ACC112 (cell line): Measurements from ENCODE around the gene FCF1.

Experiments used
- H2AFZ ChIP-seq: fragments of 200-600 bp; sonication (generic); one replicate; pipeline ENCODE4 v1.6.0; 2017; ENCODE audit warnings: antibody characterized with exemption, low read length; ENCODE audit not compliant: unreplicated experiment
- H3K27ac ChIP-seq: fragments of 200-600 bp; sonication (generic); 2 replicates; pipeline ENCODE4 v1.5.1; 2014; ENCODE audit warnings: low read depth, mild to moderate bottlenecking, antibody characterized with exemption, low read length, moderate library complexity
- H3K27me3 ChIP-seq: fragments of 200-600 bp; sonication (generic); 2 replicates; pipeline ENCODE4 v1.6.1; 2014; ENCODE audit warnings: mild to moderate bottlenecking, antibody characterized with exemption, low read length, moderate library complexity, mixed read lengths; ENCODE audit not compliant: insufficient read depth
- H3K36me3 ChIP-seq: fragments of 200-600 bp; sonication (generic); 2 replicates; pipeline ENCODE4 v1.6.1; 2016; ENCODE audit warnings: mild to moderate bottlenecking, antibody characterized with exemption, low read length, moderate library complexity, mixed read lengths; ENCODE audit not compliant: insufficient read depth
- H3K4me1 ChIP-seq: fragments of 200-600 bp; sonication (generic); one replicate; pipeline ENCODE4 v1.6.1; 2016; ENCODE audit warnings: low read length, mixed read lengths; ENCODE audit not compliant: insufficient read depth, unreplicated experiment, control insufficient read depth
- H3K4me3 ChIP-seq: fragments of 200-600 bp; sonication (generic); 2 replicates; pipeline ENCODE4 v1.5.1; 2014; ENCODE audit warnings: mild to moderate bottlenecking, low read depth, low read length
- H3K79me2 ChIP-seq: fragments of 200-600 bp; sonication (generic); one replicate; pipeline ENCODE4 v1.6.0; 2016; ENCODE audit warnings: low read length; ENCODE audit not compliant: control insufficient read depth, unreplicated experiment, insufficient read depth

The FCF1 gene, protein sequence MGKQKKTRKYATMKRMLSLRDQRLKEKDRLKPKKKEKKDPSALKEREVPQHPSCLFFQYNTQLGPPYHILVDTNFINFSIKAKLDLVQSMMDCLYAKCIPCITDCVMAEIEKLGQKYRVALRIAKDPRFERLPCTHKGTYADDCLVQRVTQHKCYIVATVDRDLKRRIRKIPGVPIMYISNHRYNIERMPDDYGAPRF

DNA sequence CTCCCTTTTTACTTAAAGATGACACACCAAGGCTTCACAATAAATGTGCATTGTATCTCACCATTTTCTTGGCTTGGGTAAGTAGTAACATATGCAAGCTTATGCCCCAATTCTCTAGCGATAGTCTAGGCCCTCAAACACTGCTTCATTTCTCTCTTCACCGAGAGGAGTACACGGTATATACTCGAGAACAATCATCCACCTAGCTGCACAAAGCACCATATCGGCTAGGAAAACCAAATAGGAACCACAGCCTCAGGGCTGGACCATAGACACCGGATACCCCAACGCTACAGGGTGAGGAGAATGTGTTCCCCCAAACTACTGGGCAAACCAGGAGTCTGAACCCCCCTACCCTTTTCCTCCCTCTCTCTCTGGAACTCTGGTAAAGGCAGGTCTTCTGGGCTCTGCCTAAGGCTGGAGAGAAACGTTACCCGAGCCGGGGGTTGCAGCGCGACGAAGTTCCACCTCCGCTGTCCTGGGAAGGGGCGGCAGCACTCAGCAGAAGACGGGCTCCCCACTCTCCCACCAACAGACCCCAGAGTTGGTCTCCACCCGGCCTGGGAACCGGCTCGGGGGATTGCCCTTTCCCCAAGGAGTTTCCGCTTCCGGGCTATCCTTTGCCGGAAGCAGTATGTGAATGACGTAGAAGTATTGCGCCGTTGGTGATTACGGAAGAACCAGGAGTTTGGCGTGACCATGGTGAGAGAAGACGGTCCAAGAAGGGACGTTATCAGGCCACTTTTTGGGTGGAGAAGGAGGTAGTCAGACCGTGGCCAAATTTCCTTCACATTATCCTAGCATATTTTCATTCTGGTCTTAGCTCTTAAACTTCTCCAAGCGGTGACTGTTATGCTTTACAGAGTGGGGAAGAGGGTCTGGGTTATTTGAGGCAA, at the start of gene FCF1, which contains the start of gene AREL1:
FCF1 (plus strand) TSS at position 646 of the 896 bp plus-strand sequence; CDS start at position 700, 54 bp downstream.
AREL1 (minus strand) TSS at position 582 of the 896 bp plus-strand sequence. CDS start 27,465 bp downstream, outside the sequence.
- peaks cover 65% of the 10 kb centered on the region for H3K79me2 ChIP-seq
- H3K27ac ChIP-seq: peak within 1 kb of the TSS; percentile 60
- no peaks in the 10 kb centered on the region for H3K27me3 ChIP-seq
- peak within 1 kb of the TSS; percentile 88 for H3K4me3 ChIP-seq
- H2AFZ ChIP-seq: peak within 1 kb of the TSS; percentile 35
- peaks cover 12% of the 10 kb centered on the region for H3K36me3 ChIP-seq
- H3K4me1 ChIP-seq: peaks cover 9% of the 10 kb centered on the region

DNA sequence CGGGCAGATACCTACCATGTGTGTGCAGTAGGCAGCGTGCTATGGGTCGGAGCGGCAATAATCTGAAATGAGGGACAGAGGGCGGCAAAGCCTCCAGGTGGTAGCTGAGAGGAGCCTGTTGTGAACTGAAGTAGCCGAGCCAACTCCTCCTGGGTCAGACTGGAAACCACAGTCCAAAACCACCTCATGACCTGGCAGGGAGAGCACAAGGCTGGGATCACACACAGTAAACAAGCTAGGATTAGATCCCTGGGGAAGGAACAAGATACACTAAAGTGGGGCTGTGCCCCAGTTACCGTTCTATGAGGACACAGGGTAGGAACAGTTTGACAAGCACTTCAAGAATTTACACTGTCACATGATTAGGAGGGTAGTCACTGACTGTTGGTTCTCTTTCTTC, 49.1 kb upstream of the FCF1 start:
- no peak overlapping the region for H2AFZ ChIP-seq
- no peak overlapping the region for H3K27ac ChIP-seq
- H3K79me2 ChIP-seq: no peaks in the 10 kb centered on the region
- H3K4me1 ChIP-seq: peaks cover 33% of the 10 kb centered on the region
- no peaks in the 10 kb centered on the region for H3K27me3 ChIP-seq
- peaks cover 7% of the 10 kb centered on the region; the same call in 1 of the 2 replicates for H3K36me3 ChIP-seq
- H3K4me3 ChIP-seq: no peak overlapping the region

DNA sequence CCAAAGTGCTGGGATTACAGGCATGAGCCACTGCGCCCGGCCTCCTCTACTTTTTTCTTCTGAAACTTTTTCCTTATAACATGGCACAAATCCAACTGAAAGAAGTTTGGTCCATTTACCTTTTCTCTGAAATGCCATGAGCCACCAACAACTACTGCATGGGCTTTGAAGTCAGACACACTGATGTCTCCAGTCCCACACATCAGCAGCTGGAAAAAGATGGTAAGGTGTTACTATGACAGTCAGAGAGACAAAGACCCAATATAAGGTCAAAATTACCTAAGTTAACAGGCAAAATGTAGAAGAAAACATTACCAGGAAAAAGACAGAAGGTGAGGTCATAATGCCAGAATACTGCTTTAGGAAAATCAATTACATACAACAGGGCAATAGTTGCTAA, 48.2 kb upstream of the FCF1 start:
- peaks cover 24% of the 10 kb centered on the region for H3K4me1 ChIP-seq
- no peak overlapping the region for H2AFZ ChIP-seq
- peaks cover 13% of the 10 kb centered on the region for H3K36me3 ChIP-seq
- no peak overlapping the region for H3K27ac ChIP-seq
- H3K79me2 ChIP-seq: no peaks in the 10 kb centered on the region
- no peak overlapping the region for H3K4me3 ChIP-seq
- no peaks in the 10 kb centered on the region for H3K27me3 ChIP-seq

DNA sequence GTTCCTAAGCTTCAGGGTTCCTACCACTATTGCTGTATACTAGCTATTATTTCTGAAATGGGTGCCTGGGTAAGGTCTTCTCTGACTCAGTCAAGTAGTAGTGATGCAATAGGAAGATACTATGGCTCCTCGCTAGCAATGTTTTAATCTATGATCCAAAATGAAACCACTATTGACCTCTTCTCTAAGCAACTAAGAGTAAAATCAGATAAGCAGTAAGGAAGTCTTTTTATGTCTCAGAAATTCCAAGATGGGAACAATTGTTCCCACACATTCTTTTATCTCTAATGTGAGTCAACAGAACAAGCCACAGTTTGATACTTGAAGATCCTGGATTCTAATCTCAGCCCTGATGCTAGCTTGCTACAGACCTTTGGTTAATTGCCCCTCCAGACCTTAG, 45.2 kb upstream of the FCF1 start:
- no peak overlapping the region for H3K4me3 ChIP-seq
- H3K4me1 ChIP-seq: peaks cover 35% of the 10 kb centered on the region
- no peaks in the 10 kb centered on the region for H3K27me3 ChIP-seq
- peaks cover 22% of the 10 kb centered on the region for H3K36me3 ChIP-seq
- no peaks in the 10 kb centered on the region for H3K79me2 ChIP-seq
- H2AFZ ChIP-seq: no peak overlapping the region
- H3K27ac ChIP-seq: peak overlapping the region; percentile 61

DNA sequence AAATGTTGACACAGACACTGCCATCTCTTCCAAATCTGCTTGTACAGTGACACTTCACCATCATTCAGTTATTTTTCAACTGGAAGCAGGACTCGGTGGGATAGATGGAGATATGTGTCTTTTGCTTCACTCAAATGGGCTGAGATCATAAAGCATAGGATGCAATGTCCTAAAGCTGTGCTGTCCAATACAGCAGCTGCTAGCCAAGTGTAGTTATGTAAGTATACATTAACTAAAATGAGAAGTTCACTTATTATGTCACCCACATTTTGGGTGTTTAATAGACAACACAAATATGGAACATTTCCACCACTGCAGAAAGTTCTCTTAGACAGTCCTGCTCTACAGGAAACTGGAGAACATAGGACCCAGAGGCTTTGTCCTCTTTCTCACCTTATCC, 43.7 kb upstream of the FCF1 start:
- peaks cover 33% of the 10 kb centered on the region for H3K36me3 ChIP-seq

DNA sequence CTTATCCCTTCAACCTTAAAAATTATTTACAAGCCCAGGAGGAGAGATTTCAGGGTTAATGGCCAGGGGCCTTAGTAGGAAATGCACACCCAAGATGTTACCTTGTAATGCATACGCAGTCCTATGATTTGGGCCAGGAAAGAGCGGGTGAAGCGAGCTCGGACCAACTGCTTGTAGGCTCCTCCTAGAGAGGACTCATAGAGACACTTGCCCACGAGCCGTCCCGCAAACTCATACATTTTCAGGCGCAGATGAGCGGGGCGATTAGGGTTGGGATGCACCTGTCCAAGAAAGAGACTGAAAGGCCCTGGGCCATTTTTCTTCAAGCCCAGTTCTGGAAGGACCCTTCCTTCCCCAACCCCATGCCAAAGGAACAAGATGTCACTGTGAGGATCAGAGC, 43.1 kb upstream of the FCF1 start:
- H3K79me2 ChIP-seq: no peaks in the 10 kb centered on the region
- H3K27ac ChIP-seq: no peak overlapping the region; the same call in 1 of the 2 replicates
- no peak overlapping the region for H2AFZ ChIP-seq
- no peak overlapping the region for H3K4me3 ChIP-seq
- peaks cover 35% of the 10 kb centered on the region for H3K4me1 ChIP-seq
- H3K36me3 ChIP-seq: peaks cover 36% of the 10 kb centered on the region
- no peaks in the 10 kb centered on the region for H3K27me3 ChIP-seq

More for the DNA sequence above, 43.7 kb upstream of the FCF1 start:
- Histone ChIP-seq H3K27ac (no peak overlapping the region), H3K4me3 (no peak overlapping the region), H3K4me1 (peaks cover 35% of the 10 kb centered on the region), H3K27me3 (no peaks in the 10 kb centered on the region), H2AFZ (no peak overlapping the region), H3K79me2 (no peaks in the 10 kb centered on the region)

DNA sequence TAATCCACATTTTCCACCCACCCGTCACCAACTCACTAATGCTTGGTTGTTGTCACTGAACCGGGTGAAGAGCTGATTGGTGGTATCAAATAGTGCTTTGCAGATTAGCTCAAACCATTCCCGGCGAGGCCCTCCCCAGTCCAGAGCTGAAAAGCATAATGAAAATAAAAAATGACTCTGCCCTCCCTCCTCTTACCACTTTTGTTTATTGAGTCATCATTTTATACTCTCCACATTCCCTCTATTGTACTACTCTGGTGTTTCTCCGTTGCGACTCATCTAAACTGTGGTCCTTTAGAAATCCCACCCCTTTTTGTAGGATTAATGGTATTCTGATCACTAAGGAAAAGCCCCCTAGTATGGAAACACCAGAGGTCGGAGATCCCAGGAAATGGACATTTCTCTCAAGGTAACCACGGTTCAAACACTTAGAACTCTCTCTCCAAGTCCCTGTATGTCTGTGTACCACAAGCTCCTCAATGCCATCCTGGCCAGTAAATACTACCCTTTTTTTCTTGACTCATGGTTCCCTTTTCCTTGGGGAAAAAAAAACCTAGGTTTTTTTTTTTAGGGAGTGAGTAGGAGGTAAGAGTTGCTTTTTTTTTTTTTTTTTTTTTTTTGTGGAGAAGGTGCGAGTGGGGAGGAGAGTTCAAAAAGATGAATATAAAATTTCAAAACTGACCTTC, 42.1 kb upstream of the FCF1 start:
- Histone ChIP-seq H3K36me3 (peaks cover 40% of the 10 kb centered on the region), H3K4me3 (no peak overlapping the region), H3K4me1 (peaks cover 35% of the 10 kb centered on the region), H3K79me2 (no peaks in the 10 kb centered on the region), H2AFZ (no peak overlapping the region), H3K27me3 (no peaks in the 10 kb centered on the region), H3K27ac (peak overlapping the region; percentile 49)

DNA sequence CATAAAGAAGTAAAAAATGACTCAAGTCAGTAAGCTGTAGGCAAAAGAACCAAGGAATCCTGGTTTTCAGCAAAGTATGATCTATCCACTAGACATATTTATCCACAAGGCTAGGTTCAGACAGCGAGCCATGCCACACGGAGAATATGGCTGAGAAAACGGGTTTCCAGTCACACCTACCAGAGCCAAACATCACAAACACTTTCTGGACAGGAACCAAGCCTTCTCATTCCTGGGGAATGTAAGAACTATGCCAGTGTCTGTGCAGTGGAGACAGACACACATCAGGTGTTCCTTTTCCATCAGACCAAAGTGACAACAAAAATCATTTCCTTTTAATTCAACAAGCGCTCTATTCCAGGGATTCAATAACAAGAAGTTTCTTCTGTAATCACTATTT, 41.2 kb upstream of the FCF1 start:
- H3K4me1 ChIP-seq: peaks cover 35% of the 10 kb centered on the region
- H3K79me2 ChIP-seq: no peaks in the 10 kb centered on the region
- H3K36me3 ChIP-seq: peaks cover 46% of the 10 kb centered on the region
- H3K4me3 ChIP-seq: peak overlapping the region; percentile 36; the same call in 1 of the 2 replicates
- H3K27me3 ChIP-seq: no peaks in the 10 kb centered on the region
- H3K27ac ChIP-seq: peak overlapping the region; percentile 49
- H2AFZ ChIP-seq: no peak overlapping the region

DNA sequence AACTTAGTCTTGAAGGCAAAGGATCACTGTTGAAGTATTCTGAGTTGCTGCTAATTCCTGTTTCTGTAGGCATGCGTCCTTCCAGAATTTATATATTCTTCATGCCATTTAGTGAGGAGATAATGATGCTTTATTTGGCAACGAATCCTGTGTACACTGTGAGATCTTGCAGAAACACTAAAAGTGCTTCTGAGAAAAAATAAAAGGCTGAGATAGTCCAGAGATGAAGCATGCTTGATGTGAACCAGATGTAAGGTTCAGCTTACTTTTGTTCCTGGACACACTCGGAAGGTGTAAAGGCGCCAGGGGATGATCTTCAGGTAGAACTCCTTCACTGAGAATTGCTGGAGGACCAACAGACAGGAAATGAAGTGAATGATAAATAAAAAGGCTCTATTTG, 39.2 kb upstream of the FCF1 start:
- peaks cover 22% of the 10 kb centered on the region for H3K4me1 ChIP-seq
- H3K4me3 ChIP-seq: no peak overlapping the region
- peaks cover 39% of the 10 kb centered on the region for H3K36me3 ChIP-seq
- no peaks in the 10 kb centered on the region for H3K27me3 ChIP-seq
- H3K79me2 ChIP-seq: no peaks in the 10 kb centered on the region
- no peak overlapping the region for H2AFZ ChIP-seq
- no peak overlapping the region for H3K27ac ChIP-seq

DNA sequence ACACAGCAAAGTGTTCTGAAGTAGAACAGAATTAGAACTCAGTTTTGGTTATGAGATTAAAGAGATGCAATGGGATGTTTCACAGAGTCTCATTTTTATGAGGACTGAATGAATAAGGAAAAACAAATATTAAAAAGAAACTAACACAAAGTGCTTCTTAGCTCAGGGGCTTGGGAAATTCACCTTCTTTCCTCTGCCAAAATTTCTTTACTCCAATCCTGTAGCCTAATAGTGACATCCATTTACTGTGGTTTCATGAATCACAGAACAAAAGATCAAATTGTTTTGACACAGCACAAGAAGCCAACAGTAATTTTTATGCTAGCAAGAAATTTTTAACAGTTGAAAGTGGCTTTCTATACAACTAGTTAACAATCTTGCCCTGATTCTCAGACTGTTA, 37.7 kb upstream of the FCF1 start:
- peaks cover 29% of the 10 kb centered on the region for H3K36me3 ChIP-seq

More for the DNA sequence above, 37.7 kb upstream of the FCF1 start:
- H3K4me3 ChIP-seq: no peak overlapping the region
- H3K79me2 ChIP-seq: no peaks in the 10 kb centered on the region
- H3K27me3 ChIP-seq: no peaks in the 10 kb centered on the region
- no peak overlapping the region for H3K27ac ChIP-seq
- H2AFZ ChIP-seq: no peak overlapping the region
- peaks cover 20% of the 10 kb centered on the region for H3K4me1 ChIP-seq
